GM19468 (cell line): Measurements from ENCODE around the gene PEPD.
"Not testable (repeated sequence)": the region's sequence is repeated elsewhere in the genome, so short reads cannot be mapped to it uniquely, and the experiment has no call there.

Experiments used
- ATAC-seq: cut with Tn5 transposase; IDR thresholded peaks from one replicate; pipeline ENCODE4 v1.9.1; 2021; ENCODE audit warnings: mild to moderate bottlenecking, moderate library complexity, moderate number of reproducible peaks; ENCODE audit not compliant: unreplicated experiment; ENCODE audit errors: extremely low read depth

The PEPD gene

GRCh38 chr19:33500991-33501390, 20.6 kb downstream of the PEPD start:
- no peak for ATAC-seq

- no peak for ATAC-seq
These were observed 21.0 kb downstream of the PEPD start for GRCh38 chr19:33500586-33500985.

GRCh38 chr19:33499671-33500506, 21.7 kb downstream of the PEPD start:
- ATAC-seq: no peak

GRCh38 chr19:33499248-33499647, 22.3 kb downstream of the PEPD start:
- no peak for ATAC-seq

- ATAC-seq: no peak
These were observed 23.1 kb downstream of the PEPD start for GRCh38 chr19:33498391-33499000.

GRCh38 chr19:33497778-33498175, 23.8 kb downstream of the PEPD start:
- no peak for ATAC-seq

- ATAC-seq: no peak
These were observed 24.3 kb downstream of the PEPD start for GRCh38 chr19:33497131-33497777.

GRCh38 chr19:33496038-33496895, 25.3 kb downstream of the PEPD start:
- no peak for ATAC-seq

GRCh38 chr19:33493401-33494275, 28.0 kb downstream of the PEPD start:
- ATAC-seq: no peak

GRCh38 chr19:33492951-33493350, 28.6 kb downstream of the PEPD start:
- no peak for ATAC-seq

- ATAC-seq: no peak
These were observed 29.5 kb downstream of the PEPD start for GRCh38 chr19:33492090-33492489.

- not testable (repeated sequence) for ATAC-seq
These were observed 31.0 kb downstream of the PEPD start for GRCh38 chr19:33490596-33490995.

- no peak for ATAC-seq
These were observed 31.5 kb downstream of the PEPD start for GRCh38 chr19:33490041-33490451.

- ATAC-seq: no peak
These were observed 32.8 kb downstream of the PEPD start for GRCh38 chr19:33488826-33489225.

GRCh38 chr19:33487901-33488800, 33.4 kb downstream of the PEPD start:
- no peak for ATAC-seq

- ATAC-seq: no peak
These were observed 34.4 kb downstream of the PEPD start for GRCh38 chr19:33486936-33487811.

GRCh38 chr19:33486407-33486806, 35.2 kb downstream of the PEPD start:
- ATAC-seq: no peak
